ENCODE measurements around the gene SYNM. TPM values are rescaled to one million over a fixed set of nuclear protein-coding genes. Genes with fewer than 3 reads are reported as not detected.

The SYNM gene
- total and polyA plus RNA-seq, 2 of the 8 experiments (the other 6 are each of a cell fraction or from before 2014, with no cell fraction given), result 0.89 to 2.0 TPM

DNA sequence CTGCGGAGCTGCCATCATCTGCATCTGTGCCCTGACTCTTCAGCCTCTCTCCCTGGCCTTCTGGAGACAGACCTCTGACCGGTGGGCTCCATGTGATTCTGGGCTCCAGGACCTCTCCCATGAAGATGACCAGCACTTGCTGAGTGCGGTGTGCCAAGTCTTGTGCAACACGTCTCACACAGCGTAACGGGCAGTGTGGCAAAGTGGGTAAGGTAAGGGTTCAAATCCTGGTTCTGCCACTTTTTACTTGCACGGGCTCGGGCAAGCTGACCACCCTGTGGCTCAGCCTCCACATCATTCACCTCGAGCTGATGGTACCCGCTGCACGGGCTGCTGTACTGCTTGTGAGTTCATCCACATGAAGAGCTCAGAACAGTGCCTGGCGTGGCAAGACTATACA is 6.5 kb upstream of the SYNM start:
- no peaks in the 10 kb centered on the region for H3K36me3 ChIP-seq (ENCODE audit: control insufficient read depth in 2 of 4, insufficient read depth in 4 of 4, low read length in 3 of 4)
- H2BK12ac ChIP-seq (ENCODE audit: low read depth, low read length), result no peak overlapping the region
- no peak overlapping the region for H2BK20ac ChIP-seq (ENCODE audit: low read length)
- H3K9me3 ChIP-seq (ENCODE audit: insufficient read depth in 2 of 2, low read depth in 1 of 2, low read length in 1 of 2), result no peaks in the 10 kb centered on the region
- H2BK5ac ChIP-seq (ENCODE audit: low read depth, low read length), result no peak overlapping the region
- ChIA-PET POLR2A (ENCODE audit: partially characterized antibody) (interaction anchor here (1.1 kb wide), 1 partner anchor 217 kb away, joined by 3 read pairs; no protein-coding TSS in a partner anchor), CTCF (ENCODE audit: partially characterized antibody) (interaction anchor here (0.9 to 8.9 kb wide), 10 partner anchors 8 to 117 kb away, joined by 3 to 114 read pairs (median 4); no protein-coding TSS in a partner anchor)
- H2BK15ac ChIP-seq (ENCODE audit: low read length), result no peak overlapping the region
- H2AFZ ChIP-seq (ENCODE audit: low read length), result no peak overlapping the region
- no peak for DNase-seq (ENCODE audit: low read depth in 1 of 2, low spot score in 2 of 2)
- no peak overlapping the region for H3K27ac ChIP-seq (ENCODE audit: low read depth, low read length)
- H4K5ac ChIP-seq (ENCODE audit: insufficient read length, low read depth, low read length), result no peak overlapping the region
- no peak overlapping the region for H2AK5ac ChIP-seq (ENCODE audit: low read depth, low read length)
- H3K9ac ChIP-seq (replicated peaks in 1 of 4; ENCODE audit: extremely low read depth in 1 of 4, low read depth in 3 of 4, low read length in 3 of 4), result no peak overlapping the region
- H3K56ac ChIP-seq (replicated peaks; ENCODE audit: insufficient read length, low read depth, low read length), result no peak overlapping the region
- no peak overlapping the region for H4K8ac ChIP-seq (ENCODE audit: extremely low read depth, insufficient read depth, low read length)
- no peak overlapping the region for H3K4me3 ChIP-seq (ENCODE audit: extremely low read depth in 1 of 4, insufficient read depth in 2 of 4, low read depth in 3 of 4, low read length in 4 of 4)
- H3K79me1 ChIP-seq (ENCODE audit: low read depth, low read length), result no peaks in the 10 kb centered on the region
- no peak overlapping the region for H3K14ac ChIP-seq (ENCODE audit: insufficient read length)
- no peaks in the 10 kb centered on the region for H4K20me1 ChIP-seq (replicated peaks in 1 of 2; ENCODE audit: control insufficient read depth in 1 of 2, insufficient read depth in 2 of 2, low read length in 2 of 2)
- no peaks in the 10 kb centered on the region for H3K79me2 ChIP-seq (ENCODE audit: control insufficient read depth in 1 of 2, insufficient read depth in 2 of 2, low read length in 2 of 2)
- WGBS, 2 experiments (ENCODE audit: extremely low coverage in 1 of 2, insufficient coverage in 1 of 2, insufficient read length in 1 of 2, insufficient replicate concordance in 2 of 2, low coverage in 1 of 2, low lambda C conversion rate in 2 of 2, missing lambda C conversion rate in 1 of 2), result 80% methylated on average over 12 of the region's 12 CpGs; no CpG with 5 or more reads in 1 of the 2 experiments
- no peak overlapping the region for H4K91ac ChIP-seq (replicated peaks; ENCODE audit: insufficient read length, low read length)
- H3K27me3 ChIP-seq (replicated peaks in 1 of 4; ENCODE audit: control insufficient read depth in 3 of 4, extremely low read depth in 1 of 4, insufficient read depth in 3 of 4, low read length in 3 of 4), result peaks cover 0 to 26% (median 19%) of the 10 kb centered on the region in 4 experiments; a peak in 6 of 7 replicates
- no peak overlapping the region for H2BK120ac ChIP-seq (replicated peaks; ENCODE audit: low read depth, low read length)
- no peak overlapping the region for H3K18ac ChIP-seq (ENCODE audit: extremely low read depth, low read length)
- TF ChIP-seq, protein P1, sequence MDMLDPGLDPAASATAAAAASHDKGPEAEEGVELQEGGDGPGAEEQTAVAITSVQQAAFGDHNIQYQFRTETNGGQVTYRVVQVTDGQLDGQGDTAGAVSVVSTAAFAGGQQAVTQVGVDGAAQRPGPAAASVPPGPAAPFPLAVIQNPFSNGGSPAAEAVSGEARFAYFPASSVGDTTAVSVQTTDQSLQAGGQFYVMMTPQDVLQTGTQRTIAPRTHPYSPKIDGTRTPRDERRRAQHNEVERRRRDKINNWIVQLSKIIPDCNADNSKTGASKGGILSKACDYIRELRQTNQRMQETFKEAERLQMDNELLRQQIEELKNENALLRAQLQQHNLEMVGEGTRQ (IDR thresholded peaks at IDR 0.05; ENCODE audit: low read length), result no peak
- TF ChIP-seq HDAC6 (IDR thresholded peaks at IDR 0.05; ENCODE audit: low read depth, low read length) (no peak), CHD2 (IDR thresholded peaks at IDR 0.05; ENCODE audit: low read length) (no peak), SIRT6 (IDR thresholded peaks at IDR 0.05; ENCODE audit: low read length) (no peak), TAF7 (optimal IDR thresholded peaks at IDR 0.05; ENCODE audit: borderline replicate concordance, low read depth, low read length) (no peak), MAFK (IDR thresholded peaks at IDR 0.05; ENCODE audit: low read depth, low read length) (no peak), SP4 (IDR thresholded peaks at IDR 0.05; ENCODE audit: low read length) (no peak), SIN3A (conservative IDR thresholded peaks at IDR 0.05 in 1 of 2, IDR thresholded peaks at IDR 0.05 in 1 of 2; ENCODE audit: low read depth in 1 of 2, low read length in 2 of 2) (no peak), CTBP2 (IDR thresholded peaks at IDR 0.05; ENCODE audit: borderline replicate concordance, insufficient read depth, insufficient read length, low read length) (no peak)
- no peak overlapping the region for H3K4me2 ChIP-seq (ENCODE audit: insufficient read depth in 1 of 2, low read depth in 2 of 2, low read length in 2 of 2)
- H3K4ac ChIP-seq (replicated peaks; ENCODE audit: insufficient read length, low read depth, low read length), result no peak overlapping the region
- peaks cover 0 to 5% (median 1%) of the 10 kb centered on the region in 4 experiments; a peak in 4 of 7 replicates for H3K4me1 ChIP-seq (replicated peaks in 1 of 4; ENCODE audit: control insufficient read depth in 3 of 4, insufficient read depth in 4 of 4, low read length in 3 of 4)
- H3K23ac ChIP-seq (ENCODE audit: insufficient read length), result no peak overlapping the region
- FAIRE-seq, result no peak
- H3K23me2 ChIP-seq (ENCODE audit: low read depth, low read length), result no peaks in the 10 kb centered on the region; the same call in 1 of the 2 replicates
